ENCODE data around the gene CDC16.
A peak's percentile ranks its signal among the peaks of the same experiment; 100 is the strongest.
"Not testable (repeated sequence)": the region's sequence is repeated elsewhere in the genome, so short reads cannot be mapped to it uniquely, and the experiment has no call there.

Gene CDC16, protein sequence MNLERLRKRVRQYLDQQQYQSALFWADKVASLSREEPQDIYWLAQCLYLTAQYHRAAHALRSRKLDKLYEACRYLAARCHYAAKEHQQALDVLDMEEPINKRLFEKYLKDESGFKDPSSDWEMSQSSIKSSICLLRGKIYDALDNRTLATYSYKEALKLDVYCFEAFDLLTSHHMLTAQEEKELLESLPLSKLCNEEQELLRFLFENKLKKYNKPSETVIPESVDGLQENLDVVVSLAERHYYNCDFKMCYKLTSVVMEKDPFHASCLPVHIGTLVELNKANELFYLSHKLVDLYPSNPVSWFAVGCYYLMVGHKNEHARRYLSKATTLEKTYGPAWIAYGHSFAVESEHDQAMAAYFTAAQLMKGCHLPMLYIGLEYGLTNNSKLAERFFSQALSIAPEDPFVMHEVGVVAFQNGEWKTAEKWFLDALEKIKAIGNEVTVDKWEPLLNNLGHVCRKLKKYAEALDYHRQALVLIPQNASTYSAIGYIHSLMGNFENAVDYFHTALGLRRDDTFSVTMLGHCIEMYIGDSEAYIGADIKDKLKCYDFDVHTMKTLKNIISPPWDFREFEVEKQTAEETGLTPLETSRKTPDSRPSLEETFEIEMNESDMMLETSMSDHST

GRCh38 chr13:114234645-114235421, at the start of gene CDC16:
CDC16 (plus strand) TSS chr13:114234897; CDS start chr13:114235085, 188 bp downstream.
- peak; percentile 87 for DNase-seq (ENCODE audit: low read depth)
- peak within 1 kb of the TSS; percentile 61 for H3K4me3 ChIP-seq (ENCODE audit: control insufficient read depth, low read depth, low read length)
- no peak for TF ChIP-seq CTCF (conservative IDR thresholded peaks at IDR 0.05; ENCODE audit: control insufficient read depth, insufficient read depth, low read depth, low read length)

GRCh38 chr13:114185182-114185971, 49.3 kb upstream of the CDC16 start:
- TF ChIP-seq CTCF (conservative IDR thresholded peaks at IDR 0.05; ENCODE audit: control insufficient read depth, insufficient read depth, low read depth, low read length): no peak
- no peak overlapping the region for H3K4me3 ChIP-seq (ENCODE audit: control insufficient read depth, low read depth, low read length)
- DNase-seq (ENCODE audit: low read depth): no peak

DNA sequence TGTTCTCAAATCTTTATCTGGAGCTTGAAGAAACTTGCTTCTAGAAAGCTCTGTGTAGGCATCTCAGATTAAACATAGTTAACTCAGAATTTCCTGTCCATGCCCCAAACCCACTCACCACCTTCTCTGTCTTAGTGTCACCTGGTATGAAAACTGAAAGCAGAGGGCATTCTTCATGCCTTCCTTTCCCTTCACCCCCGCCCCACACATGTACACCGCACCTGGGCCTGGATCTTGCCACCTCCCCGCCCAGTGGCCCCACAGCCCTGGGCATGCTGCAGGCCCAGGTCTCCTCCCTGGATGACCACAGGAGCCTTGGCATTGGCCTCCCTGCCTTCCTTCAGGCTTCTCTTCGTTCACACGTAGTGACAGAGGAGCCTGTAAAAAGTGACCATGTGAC, 39.8 kb upstream of the CDC16 start:
- H3K4me3 ChIP-seq (ENCODE audit: control insufficient read depth, low read depth, low read length): no peak overlapping the region
- no peak for DNase-seq (ENCODE audit: low read depth)
- TF ChIP-seq CTCF (conservative IDR thresholded peaks at IDR 0.05; ENCODE audit: control insufficient read depth, insufficient read depth, low read depth, low read length): no peak

GRCh38 chr13:114196629-114197028, 38.1 kb upstream of the CDC16 start:
- no peak overlapping the region for H3K4me3 ChIP-seq (ENCODE audit: control insufficient read depth, low read depth, low read length)
- no peak for TF ChIP-seq CTCF (conservative IDR thresholded peaks at IDR 0.05; ENCODE audit: control insufficient read depth, insufficient read depth, low read depth, low read length)
- no peak for DNase-seq (ENCODE audit: low read depth)

- DNase-seq (ENCODE audit: low read depth): no peak
- no peak overlapping the region for H3K4me3 ChIP-seq (ENCODE audit: control insufficient read depth, low read depth, low read length)
- TF ChIP-seq CTCF (conservative IDR thresholded peaks at IDR 0.05; ENCODE audit: control insufficient read depth, insufficient read depth, low read depth, low read length): no peak
These were observed 36.1 kb upstream of the CDC16 start for GRCh38 chr13:114198556-114198955.

DNA sequence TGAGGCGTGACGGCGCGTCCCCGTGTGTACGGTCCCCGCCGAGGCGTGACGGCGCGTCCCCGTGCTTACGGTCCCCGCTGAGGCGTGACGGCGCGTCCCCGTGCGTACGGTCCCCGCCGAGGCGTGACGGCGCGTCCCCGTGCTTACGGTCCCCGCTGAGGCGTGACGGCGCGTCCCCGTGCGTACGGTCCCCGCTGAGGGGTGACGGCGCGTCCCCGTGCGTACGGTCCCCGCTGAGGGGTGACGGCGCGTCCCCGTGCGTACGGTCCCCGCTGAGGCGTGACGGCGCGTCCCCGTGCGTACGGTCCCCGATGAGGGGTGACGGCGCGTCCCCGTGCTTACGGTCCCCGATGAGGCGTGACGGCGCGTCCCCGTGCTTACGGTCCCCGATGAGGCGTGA, 35.2 kb upstream of the CDC16 start:
- not testable (repeated sequence) for DNase-seq (ENCODE audit: low read depth); H3K4me3 ChIP-seq (ENCODE audit: control insufficient read depth, low read depth, low read length)
